H54 (cell line): ENCODE measurements around the gene YEATS2.
"Not testable (repeated sequence)": the region's sequence is repeated elsewhere in the genome, so short reads cannot be mapped to it uniquely, and the experiment has no call there.

Source experiments
- DNase-seq: peaks from one replicate; pipeline ENCODE4 v3.0.0; 2011; ENCODE audit warnings: low spot score, mixed read lengths; ENCODE audit not compliant: insufficient read length
- FAIRE-seq: peaks from 3 replicates; lab custom pipeline; 2011; peaks lifted over from hg19 to GRCh38; lab: Jason Lieb, UNC
- POLR2A ChIP-seq: IDR thresholded peaks from 2 replicates; pipeline ENCODE4 v1.6.1; 2011; ENCODE audit warnings: low read depth, mild to moderate bottlenecking, low read length

The YEATS2 gene

DNA sequence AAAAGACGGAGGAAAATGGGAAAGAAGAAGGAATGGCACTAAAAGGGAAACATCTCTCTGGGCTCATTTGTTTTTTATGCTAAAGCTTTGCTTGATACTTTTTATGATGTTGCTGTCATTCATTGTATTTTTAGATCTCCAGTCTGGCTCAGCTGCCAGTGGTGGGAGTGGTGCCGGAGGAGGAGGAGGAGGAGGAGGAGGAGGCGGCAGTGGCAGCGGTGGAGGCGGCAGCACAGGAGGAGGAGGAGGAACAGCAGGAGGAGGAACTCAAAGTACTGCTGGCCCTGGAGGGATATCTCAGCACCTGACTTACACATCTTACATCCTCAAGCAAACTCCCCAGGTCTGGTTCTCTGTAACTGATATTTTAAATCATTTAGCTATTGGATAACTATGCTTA, 78.2 kb downstream of the YEATS2 start:
- TF ChIP-seq POLR2A = no peak
- DNase-seq (no peak), FAIRE-seq (no peak)

DNA sequence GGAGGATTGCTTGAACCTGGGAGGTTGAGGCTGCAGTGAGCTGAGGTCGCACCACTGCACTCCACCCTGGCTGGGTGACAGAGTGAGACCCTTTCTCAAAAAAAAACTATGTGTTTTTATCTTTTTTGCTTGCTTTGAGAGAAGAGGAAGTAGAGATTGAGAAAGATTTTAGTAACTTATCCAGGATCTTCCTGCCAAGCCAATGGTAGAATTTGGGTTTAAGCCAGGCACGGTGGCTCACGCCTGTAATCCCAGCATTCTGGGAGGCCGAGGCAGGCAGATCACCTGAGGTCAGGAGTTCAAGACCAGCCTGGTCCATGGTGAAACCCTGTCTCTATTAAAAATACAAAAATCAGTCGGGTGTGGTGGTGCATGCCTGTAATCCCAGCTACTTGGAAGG, 78.9 kb downstream of the YEATS2 start:
- FAIRE-seq, DNase-seq: not testable (repeated sequence)

DNA sequence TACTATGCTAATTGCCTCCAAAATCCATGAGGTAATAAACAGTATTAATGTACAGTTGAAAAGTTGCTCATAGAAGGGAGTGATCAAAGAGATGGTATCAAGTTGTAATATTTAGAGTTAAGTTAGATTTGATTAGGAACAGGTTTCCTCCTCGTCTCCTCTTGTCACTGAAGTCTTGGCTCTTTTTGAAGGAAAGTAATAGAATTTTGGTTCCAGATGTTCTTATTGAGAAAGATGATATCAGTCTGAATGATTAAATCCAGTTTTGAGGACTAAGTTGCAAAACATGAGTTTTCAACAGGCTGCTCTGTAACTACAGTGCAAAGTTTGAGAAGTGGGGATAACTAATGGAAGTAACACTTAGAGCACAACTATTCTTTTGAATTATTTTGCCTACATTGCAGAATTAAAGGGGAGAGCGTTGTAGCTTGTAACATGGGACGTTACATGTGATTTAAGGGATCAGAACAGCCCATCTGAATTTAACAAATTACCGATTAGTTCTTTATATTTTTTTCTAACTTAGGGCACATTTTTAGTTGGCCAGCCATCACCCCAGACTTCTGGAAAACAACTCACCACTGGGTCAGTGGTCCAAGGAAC, 79.5 kb downstream of the YEATS2 start:
- FAIRE-seq (no peak), DNase-seq (no peak)
- no peak for TF ChIP-seq POLR2A

DNA sequence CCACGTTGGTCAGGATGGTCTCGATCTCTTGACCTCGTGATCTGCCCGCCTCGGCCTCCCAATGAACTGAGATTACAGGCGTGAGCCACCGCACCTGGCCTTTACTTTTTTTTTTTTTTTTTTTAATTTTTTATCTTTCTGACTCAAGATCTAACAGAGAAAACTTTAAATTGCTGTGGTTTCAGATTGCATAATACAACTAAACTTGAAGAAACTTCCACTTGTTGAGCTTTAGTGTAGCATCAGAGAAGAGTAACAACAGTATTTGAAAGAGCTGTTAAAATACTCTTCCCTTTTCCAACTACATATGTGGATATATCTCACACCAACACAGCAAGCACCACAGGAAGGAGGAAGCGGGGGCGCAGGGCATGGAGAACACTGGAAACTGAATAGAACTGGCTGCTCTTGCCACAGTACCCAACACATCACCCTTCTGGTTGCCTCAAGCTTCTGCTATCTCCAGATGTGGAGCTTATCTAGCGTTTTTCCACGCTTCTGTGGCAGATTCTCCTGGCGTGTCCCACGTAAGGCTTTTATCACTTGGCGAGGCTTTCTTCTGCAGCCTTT, 82.4 kb downstream of the YEATS2 start:
- TF ChIP-seq POLR2A = no peak
- DNase-seq (no peak), FAIRE-seq (no peak)

DNA sequence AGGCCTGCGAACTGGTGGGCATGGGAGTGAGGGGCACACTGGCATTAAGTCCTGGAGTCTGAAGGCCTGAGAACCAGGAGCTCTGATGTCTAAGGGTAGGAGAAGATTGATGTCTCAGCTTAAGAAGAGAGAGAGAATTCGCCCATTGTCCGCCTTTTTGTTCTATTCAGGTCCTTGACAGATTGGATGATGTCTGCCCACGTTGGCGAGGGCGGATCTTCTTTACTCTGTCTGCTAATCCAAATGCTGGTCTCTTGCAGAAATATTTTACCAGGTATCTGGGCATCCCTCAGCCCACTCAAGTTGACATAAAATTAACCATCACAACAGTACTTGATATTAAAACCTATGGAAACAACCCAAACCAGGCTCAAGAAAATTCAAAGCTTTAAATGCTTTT, 83.6 kb downstream of the YEATS2 start:
- TF ChIP-seq POLR2A = no peak
- DNase-seq (no peak), FAIRE-seq (no peak)

DNA sequence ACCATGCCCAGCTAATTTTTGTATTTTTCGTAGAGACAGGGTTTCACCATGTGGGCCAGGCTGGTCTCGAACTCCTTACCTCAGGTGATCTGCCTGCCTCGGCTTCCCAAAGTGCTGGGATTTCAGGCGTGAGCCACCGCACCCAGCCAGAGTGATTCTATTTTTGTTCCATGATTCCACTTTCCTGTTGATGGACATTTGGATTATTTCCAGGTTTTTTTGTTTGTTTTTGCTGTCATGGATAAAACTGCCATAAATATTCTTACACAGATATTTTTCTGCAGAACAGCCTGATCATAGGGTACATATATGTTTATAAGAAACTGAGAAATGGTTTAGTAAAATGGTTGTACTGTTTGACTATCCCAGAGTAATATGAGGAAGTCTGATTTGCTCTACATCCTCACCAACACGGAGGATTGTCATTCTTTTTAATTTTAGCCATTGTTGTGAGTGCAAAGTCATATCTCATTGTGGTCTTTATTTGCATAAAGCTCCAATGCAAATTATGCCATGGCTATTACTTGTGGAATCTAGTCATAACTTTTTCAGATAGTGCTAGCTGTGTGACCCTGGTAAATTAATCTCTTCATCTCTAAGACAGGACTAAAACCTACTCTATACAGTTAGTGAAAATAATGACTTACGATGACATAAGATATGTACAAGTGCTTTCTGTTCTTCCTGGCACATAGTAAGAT, 85.1 kb downstream of the YEATS2 start:
- DNase-seq (no peak), FAIRE-seq (no peak)
- TF ChIP-seq POLR2A = no peak

DNA sequence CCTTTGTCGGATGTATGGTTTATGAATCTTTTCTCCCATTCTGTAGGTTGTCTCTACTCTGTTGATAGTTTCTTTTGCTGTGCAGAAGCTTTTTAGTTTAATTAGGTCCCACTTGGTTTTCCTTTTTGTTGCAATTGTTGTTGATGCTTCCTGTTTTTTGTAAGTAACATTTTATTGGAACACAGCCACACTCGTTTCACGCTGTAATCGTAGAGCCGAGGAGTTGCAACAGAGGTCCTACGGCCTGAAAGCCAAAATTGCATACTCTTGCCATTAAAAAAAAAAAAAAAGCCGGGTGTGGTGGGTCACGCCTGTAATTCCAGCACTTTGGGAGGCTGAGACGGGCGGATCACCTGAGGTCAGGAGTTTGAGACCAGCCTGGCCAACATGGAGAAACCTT, 86.9 kb downstream of the YEATS2 start:
- FAIRE-seq, DNase-seq: not testable (repeated sequence)

DNA sequence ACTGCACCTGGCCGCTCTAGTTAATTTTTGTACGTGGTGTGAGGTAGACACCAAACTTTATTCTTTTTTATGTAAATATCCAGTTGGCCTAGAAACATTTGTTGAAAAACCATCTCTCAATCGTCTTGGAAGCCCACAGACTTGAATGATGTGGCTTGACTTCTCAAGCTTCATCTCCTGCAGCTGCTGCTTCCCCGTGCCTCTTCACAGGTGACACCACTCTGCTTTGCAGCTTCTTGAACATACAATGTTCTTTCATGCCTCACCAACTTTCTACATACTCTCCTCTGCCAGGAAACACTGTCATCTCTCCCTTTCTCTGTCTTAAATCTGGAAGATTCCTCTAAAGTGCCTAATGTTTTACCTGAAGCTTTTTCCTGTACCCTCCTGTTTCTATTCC, 92.2 kb downstream of the YEATS2 start:
- no peak for TF ChIP-seq POLR2A
- DNase-seq (no peak), FAIRE-seq (no peak)

DNA sequence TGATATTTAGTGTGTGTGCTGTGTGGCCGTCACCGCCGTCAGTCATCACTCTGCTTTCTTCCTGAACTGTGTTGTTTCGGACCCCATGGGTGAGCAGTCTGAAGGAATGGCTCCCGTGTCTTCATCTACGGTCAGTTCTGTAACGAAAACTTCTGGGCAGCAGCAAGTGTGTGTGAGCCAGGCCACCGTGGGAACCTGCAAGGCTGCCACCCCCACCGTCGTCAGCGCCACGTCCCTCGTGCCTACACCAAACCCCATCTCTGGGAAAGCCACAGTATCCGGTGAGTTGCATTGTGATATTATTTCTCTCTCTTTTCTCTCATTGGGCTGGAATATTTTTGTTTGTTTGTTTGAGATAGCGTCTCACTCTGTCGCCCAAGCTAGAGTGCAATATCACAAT, 93.1 kb downstream of the YEATS2 start:
- DNase-seq (no peak), FAIRE-seq (no peak)
- TF ChIP-seq POLR2A = no peak

DNA sequence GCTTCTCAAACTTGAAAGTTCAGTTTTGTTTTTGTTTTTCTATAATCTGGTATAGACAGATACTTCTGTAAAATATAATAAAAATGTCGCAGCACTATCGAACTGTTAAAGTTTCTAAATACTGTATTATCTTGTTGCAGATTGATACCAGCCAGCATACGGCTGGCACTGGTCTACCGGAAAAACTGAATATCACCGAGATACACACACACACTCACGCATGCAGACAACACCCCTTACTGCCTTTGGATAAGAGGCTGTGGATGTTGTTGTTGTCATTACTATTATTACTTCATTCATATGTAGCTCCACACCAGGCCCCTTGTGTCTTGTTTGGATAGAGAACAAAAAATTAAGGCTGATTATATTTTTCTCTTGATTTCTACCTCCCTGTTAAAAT, 95.4 kb downstream of the YEATS2 start:
- TF ChIP-seq POLR2A = no peak
- DNase-seq (no peak), FAIRE-seq (no peak)

DNA sequence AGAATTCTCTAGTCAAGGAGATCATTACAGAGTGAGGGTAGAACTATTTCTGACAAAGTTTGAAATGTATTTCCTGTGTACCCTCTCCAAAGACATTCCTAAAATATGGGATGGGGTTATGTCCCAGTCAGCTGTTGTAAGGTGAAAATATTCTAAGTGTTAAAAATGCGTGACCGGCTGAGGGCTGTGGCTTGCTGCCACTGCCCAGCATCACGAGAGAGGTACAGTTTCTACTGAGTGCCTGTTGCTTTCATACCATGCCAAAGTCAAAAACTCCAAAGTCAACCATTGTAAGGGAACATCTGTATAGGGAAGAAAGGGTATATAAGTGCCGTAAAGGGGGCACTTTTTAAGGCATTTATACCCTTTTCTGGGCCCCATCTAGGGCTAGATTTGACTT, 96.9 kb downstream of the YEATS2 start:
- FAIRE-seq (no peak), DNase-seq (no peak)
- TF ChIP-seq POLR2A = no peak

DNA sequence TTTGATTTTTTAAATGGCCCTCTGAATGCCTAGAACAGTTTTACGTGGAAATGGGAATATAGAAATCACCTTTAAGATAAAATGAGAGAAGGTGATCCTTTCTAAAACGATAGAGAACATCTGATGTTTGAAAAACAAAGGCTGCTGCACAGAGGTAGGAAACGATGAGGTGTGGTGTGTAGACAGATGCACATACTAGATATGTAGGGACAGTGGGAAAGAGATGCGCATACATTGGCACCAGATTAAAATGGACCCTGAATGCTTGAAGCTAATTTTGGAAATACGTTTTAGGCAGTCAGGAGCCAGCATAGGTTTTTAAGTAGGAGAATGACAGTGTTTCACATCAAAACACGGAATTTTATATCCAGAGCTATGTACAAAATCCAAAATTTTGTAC, 98.8 kb downstream of the YEATS2 start:
- no peak for DNase-seq
- no peak for TF ChIP-seq POLR2A
- no peak for FAIRE-seq

DNA sequence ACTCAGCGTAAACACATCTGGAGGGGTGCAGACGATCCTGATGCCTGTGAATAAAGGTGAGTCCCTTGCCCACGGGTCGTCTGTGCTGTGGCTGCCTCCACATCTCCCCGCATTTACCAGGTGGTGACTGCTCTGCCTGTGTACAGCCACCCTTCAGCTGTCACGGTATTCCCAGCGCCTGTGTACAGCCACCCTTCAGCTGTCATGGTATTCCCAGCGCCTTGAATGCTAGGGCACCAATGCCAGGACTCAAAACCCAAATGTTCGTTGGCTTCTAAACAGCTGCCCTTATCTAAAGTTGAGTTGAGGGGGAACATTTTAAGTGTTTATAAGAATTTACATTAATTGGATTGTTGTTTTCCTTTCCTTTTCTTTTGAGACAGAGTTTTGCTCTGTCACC, 100.4 kb downstream of the YEATS2 start:
- DNase-seq (no peak), FAIRE-seq (no peak)
- TF ChIP-seq POLR2A = no peak

DNA sequence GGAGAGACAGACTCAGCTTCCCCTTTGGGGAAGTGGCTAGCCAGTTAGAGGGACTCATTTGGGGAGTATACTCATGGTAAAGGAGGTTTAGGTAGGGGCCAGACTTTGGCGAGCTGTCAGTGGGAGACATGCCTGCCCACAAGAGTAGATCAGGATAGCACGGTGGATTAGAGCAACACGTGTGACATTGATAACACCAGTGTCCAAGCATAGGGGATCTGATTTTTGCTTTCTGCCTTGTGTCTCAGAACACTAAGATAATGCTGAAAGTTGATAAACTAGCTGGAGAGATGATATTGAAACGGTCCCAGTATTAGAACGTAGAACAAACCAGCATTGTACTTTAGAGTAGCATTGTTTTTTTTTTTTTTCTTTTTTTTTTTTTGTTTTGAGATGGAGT, 101.9 kb downstream of the YEATS2 start:
- no peak for TF ChIP-seq POLR2A
- DNase-seq (no peak), FAIRE-seq (no peak)
